Naive B cell (primary cell): ENCODE measurements around the gene RNASE9. TPM values are rescaled to one million over a fixed set of nuclear protein-coding genes. Genes with fewer than 3 reads are reported as not detected.

Experiments used
- polyA plus RNA-seq, 6 donors: library from polyadenylated mRNA; unstranded; fragments of 300-500 nt; fragmentation: Illumina TruSeq; gene quantifications; one replicate each; pipeline ENCODE4 v1.2.3, GENCODE V29; 2021; ENCODE audit warnings: low read depth in 6 of 6

Gene RNASE9
- polyA plus RNA-seq, 6 donors from 2014 or later, result not detected

Other genes with a start within 250 kb of the RNASE9 start
- 10 to 100 TPM; 24.9 to 44.6 (median 32.7) TPM for gene CCNB1IP1, start 227.8 kb downstream of the RNASE9 start, polyA plus RNA-seq
- gene PARP2, start 217.4 kb downstream of the RNASE9 start, polyA plus RNA-seq, result 10 to 100 TPM in 3 of 6 donors, 1 to 10 TPM in 3; 6.2 to 17.0 (median 10.6) TPM
- 10 to 100 TPM in 1 of 6 donors, 1 to 10 TPM in 4, under 1 TPM in 1; 0.15 to 17.2 (median 7.7) TPM for gene TEP1, start 147.5 kb downstream of the RNASE9 start, polyA plus RNA-seq
- under 1 TPM in 5 of 6 donors, not detected in 1; 0.13 to 0.51 (median 0.40) TPM for gene KLHL33, start 124.9 kb downstream of the RNASE9 start, polyA plus RNA-seq
- gene OSGEP, start 106.2 kb downstream of the RNASE9 start, polyA plus RNA-seq, result 10 to 100 TPM; 57.5 to 87.9 (median 67.4) TPM
- 100 to 1,000 TPM; 129 to 187 (median 180) TPM for gene APEX1, start 105.8 kb downstream of the RNASE9 start, polyA plus RNA-seq
- gene PIP4P1, start 99.6 kb downstream of the RNASE9 start, polyA plus RNA-seq, result 10 to 100 TPM; 40.1 to 67.6 (median 50.4) TPM
- gene PNP, start 91.6 kb downstream of the RNASE9 start, polyA plus RNA-seq, result 10 to 100 TPM; 24.1 to 67.8 (median 52.4) TPM
- gene RNASE10, start 55.5 kb downstream of the RNASE9 start, polyA plus RNA-seq, result under 1 TPM in 3 of 6 donors, not detected in 3; 0.23 to 0.45 (median 0.37) TPM
- gene RNASE11, start 27.0 kb upstream of the RNASE9 start, polyA plus RNA-seq, result not detected
- not detected for gene RNASE12, start 30.3 kb upstream of the RNASE9 start, polyA plus RNA-seq
- not detected for gene OR6S1, start 80.6 kb upstream of the RNASE9 start, polyA plus RNA-seq
- under 1 TPM in 5 of 6 donors, not detected in 1; 0.18 to 0.61 (median 0.34) TPM for gene RNASE4, start 123.5 kb upstream of the RNASE9 start, polyA plus RNA-seq
- gene ANG, start 127.7 kb upstream of the RNASE9 start, polyA plus RNA-seq, result under 1 TPM in 3 of 6 donors, not detected in 3; 0.53 to 0.63 (median 0.57) TPM
- under 1 TPM in 3 of 6 donors, not detected in 3; 0.31 to 0.52 (median 0.47) TPM for gene EDDM3A, start 184.8 kb upstream of the RNASE9 start, polyA plus RNA-seq
- not detected for gene EDDM3B, start 207.4 kb upstream of the RNASE9 start, polyA plus RNA-seq
- 100 to 1,000 TPM in 5 of 6 donors, 10 to 100 TPM in 1; 94.0 to 368 (median 337) TPM for gene RNASE6, start 220.2 kb upstream of the RNASE9 start, polyA plus RNA-seq
- gene RNASE1, start 241.8 kb upstream of the RNASE9 start, polyA plus RNA-seq, result under 1 TPM in 1 of 6 donors, not detected in 5; 0.40 TPM